Liver (tissue), 9 donors: ENCODE measurements around the gene GSE1. TPM values are rescaled to one million over a fixed set of nuclear protein-coding genes. Genes with fewer than 3 reads are reported as not detected.

ENCODE experiments used
- DNase-seq: peaks from one replicate; pipeline ENCODE4 v3.0.0-alpha.2; 2017; ENCODE audit warnings: low spot score
- H3K27ac ChIP-seq, 2 donors: one replicate each; pipeline ENCODE4 v1.7.0; 2013; ENCODE audit warnings: inconsistent platforms in 2 of 2, low read length in 2 of 2, control low read depth in 1 of 2, low read depth in 1 of 2, mild to moderate bottlenecking in 1 of 2
- H3K27me3 ChIP-seq, 4 donors: one replicate each; pipeline versions ENCODE4 v1.6.1 to v1.7.0; 2013; ENCODE audit warnings: low read length in 3 of 4, inconsistent platforms in 1 of 4, mild to moderate bottlenecking in 1 of 4, moderate library complexity in 1 of 4; ENCODE audit not compliant: control insufficient read depth in 4 of 4, insufficient read depth in 4 of 4
- H3K36me3 ChIP-seq, 4 donors: one replicate each; pipeline versions ENCODE4 v1.6.1 to v1.7.0; 2013; ENCODE audit warnings: low read length in 3 of 4, mild to moderate bottlenecking in 3 of 4, low read depth in 1 of 4, moderate library complexity in 1 of 4; ENCODE audit not compliant: control insufficient read depth in 4 of 4, insufficient read depth in 3 of 4
- H3K4me1 ChIP-seq, 4 donors: one replicate each; pipeline versions ENCODE4 v1.6.1 to v1.7.0; 2013; ENCODE audit warnings: low read length in 3 of 4, mild to moderate bottlenecking in 3 of 4, moderate library complexity in 1 of 4; ENCODE audit not compliant: control insufficient read depth in 4 of 4, insufficient read depth in 4 of 4
- H3K4me3 ChIP-seq, 3 donors: one replicate each; pipeline versions ENCODE4 v1.6.1 to v1.7.0; 2013; ENCODE audit warnings: low read length in 3 of 3, control low read depth in 1 of 3, low read depth in 1 of 3, mild to moderate bottlenecking in 1 of 3
- H3K9ac ChIP-seq, 2 donors: one replicate each; pipeline ENCODE4 v1.7.0; 2013; ENCODE audit warnings: low read length in 2 of 2, mild to moderate bottlenecking in 2 of 2, moderate library complexity in 2 of 2, control low read depth in 1 of 2, low read depth in 1 of 2
- H3K9me3 ChIP-seq, 4 donors: one replicate each; pipeline versions ENCODE4 v1.6.1 to v1.7.0; 2013; ENCODE audit warnings: low read length in 3 of 4; ENCODE audit not compliant: control insufficient read depth in 4 of 4
- ATF3 ChIP-seq: IDR thresholded peaks from 2 replicates; pipeline ENCODE4 v1.6.1; 2016; ENCODE audit warnings: antibody characterized with exemption
- EGR1 ChIP-seq, 2 donors: IDR thresholded peaks; 2 replicates each; pipeline ENCODE4 v1.6.1; 2016 to 2018; ENCODE audit warnings: antibody characterized with exemption in 2 of 2, low read depth in 2 of 2
- FOXA1 ChIP-seq: IDR thresholded peaks from 2 replicates; pipeline ENCODE4 v1.6.1; 2016; ENCODE audit warnings: antibody characterized with exemption
- FOXA2 ChIP-seq: IDR thresholded peaks from 2 replicates; pipeline ENCODE4 v1.6.1; 2016; ENCODE audit warnings: antibody characterized with exemption
- GABPA ChIP-seq, 2 donors: IDR thresholded peaks in 1 of 2; conservative IDR thresholded peaks in 1 of 2; 2 replicates each; pipeline ENCODE4 v1.6.1; 2016; ENCODE audit warnings: antibody characterized with exemption in 2 of 2, mild to moderate bottlenecking in 1 of 2, moderate library complexity in 1 of 2
- HNF4A ChIP-seq, 2 donors: conservative IDR thresholded peaks; 2 replicates each; pipeline ENCODE4 v1.6.1; 2016; ENCODE audit warnings: antibody characterized with exemption in 2 of 2, mild to moderate bottlenecking in 2 of 2
- HNF4G ChIP-seq: IDR thresholded peaks from 2 replicates; pipeline ENCODE4 v1.6.1; 2016; ENCODE audit warnings: antibody characterized with exemption
- JUND ChIP-seq, 2 donors: IDR thresholded peaks; 2 replicates each; pipeline ENCODE4 v1.6.1; 2016; ENCODE audit warnings: antibody characterized with exemption in 2 of 2
- MAX ChIP-seq: IDR thresholded peaks from 2 replicates; pipeline ENCODE4 v1.6.1; 2016; ENCODE audit warnings: antibody characterized with exemption
- NR2F2 ChIP-seq: IDR thresholded peaks from 2 replicates; pipeline ENCODE4 v1.6.1; 2016; ENCODE audit warnings: antibody characterized with exemption
- RAD21 ChIP-seq, 2 donors: IDR thresholded peaks; 2 replicates each; pipeline ENCODE4 v1.6.1; 2016; ENCODE audit warnings: antibody characterized with exemption in 2 of 2, mild to moderate bottlenecking in 2 of 2
- RXRA ChIP-seq, 2 donors: IDR thresholded peaks; 2 replicates each; pipeline ENCODE4 v1.6.1; 2017 to 2018; ENCODE audit warnings: antibody characterized with exemption in 2 of 2, mild to moderate bottlenecking in 1 of 2
- SP1 ChIP-seq: IDR thresholded peaks from 2 replicates; pipeline ENCODE4 v1.6.1; 2018; ENCODE audit warnings: antibody characterized with exemption, mild to moderate bottlenecking
- TAF1 ChIP-seq: conservative IDR thresholded peaks from 2 replicates; pipeline ENCODE4 v1.6.1; 2016; ENCODE audit warnings: antibody characterized with exemption, mild to moderate bottlenecking
- YY1 ChIP-seq: IDR thresholded peaks from 2 replicates; pipeline ENCODE4 v1.6.1; 2016; ENCODE audit warnings: antibody characterized with exemption, mild to moderate bottlenecking
- ZBTB33 ChIP-seq: IDR thresholded peaks from 2 replicates; pipeline ENCODE4 v1.6.1; 2016; ENCODE audit warnings: antibody characterized with exemption
- WGBS: extraction: QIAGEN DNeasy Blood & Tissue Kit; methylation state at CpG from one replicate; pipeline ENCODE4 v1.1.7; 2013; 5-methylcytosine and 5-hydroxymethylcytosine counted together
- polyA plus RNA-seq, 2 donors: library from polyadenylated mRNA; stranded (reverse) in 1 of 2; unstranded in 1 of 2; fragments of 200-250 nt in 1 of 2; fragments of >200 nt in 1 of 2; fragmentation: Nextera tagmentation in 1 of 2; extraction: Ambion mirVana in 1 of 2; gene quantifications; one replicate each; pipeline versions ENCODE4 v1.2.1 to v1.2.3, GENCODE V29; 2013 to 2015
- total RNA-seq, 2 donors: library from RNA; depleted of rRNA; stranded (reverse); fragments of >200 nt; gene quantifications; one replicate each; pipeline ENCODE4 v1.2.3, GENCODE V29; 2014
- TF ChIP-seq, protein P1 (sequence below): fragments of 150-350 bp; IDR thresholded peaks from 2 replicates; pipeline ENCODE4 v1.5.1; 2017; ENCODE audit warnings: improper control_type of control experiment, low read depth, low read length; ENCODE audit not compliant: missing input control
- TF ChIP-seq, protein P2 (sequence below): IDR thresholded peaks from 2 replicates; pipeline ENCODE4 v1.6.1; 2016; ENCODE audit warnings: antibody characterized with exemption, mild to moderate bottlenecking
- donor health status: healthy.
- donor health status: healthy.
- donor health status: healthy.
- donor health status: healthy.
- donor health status: healthy.

Gene GSE1
- total and polyA plus RNA-seq, 4 donors, result 9.9 to 37.7 (median 25.2) TPM

DNA sequence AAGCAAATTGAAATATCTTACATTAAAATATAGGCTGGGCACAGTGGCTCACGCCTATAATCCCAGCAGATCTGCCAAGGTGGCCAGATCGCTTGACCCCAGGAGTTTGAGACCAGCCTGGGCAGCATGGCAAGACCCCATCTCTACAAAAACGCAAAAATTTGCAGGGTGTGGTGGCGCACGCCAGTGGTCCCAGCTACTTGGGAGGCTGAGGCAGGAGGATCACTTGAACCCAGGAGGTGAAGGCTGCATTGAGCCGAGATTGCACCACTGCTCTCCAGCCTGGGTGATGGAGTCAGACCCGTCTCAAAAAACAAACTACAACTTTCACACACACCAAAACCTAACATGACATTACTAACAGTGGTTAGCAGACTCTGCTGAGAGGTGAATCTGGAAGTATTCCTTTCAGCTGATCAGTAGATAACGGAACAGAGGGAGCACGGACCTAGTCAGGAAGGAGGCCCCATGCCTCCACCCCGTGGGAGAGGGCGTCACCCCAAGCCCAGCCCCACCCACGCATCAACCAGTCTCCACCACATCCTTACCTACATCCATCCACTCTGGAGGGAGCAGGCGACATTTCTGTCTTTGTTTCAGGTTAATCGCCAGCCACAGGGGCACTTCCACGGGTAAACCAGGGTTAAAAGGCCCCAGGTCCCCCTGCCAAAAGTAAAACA, 73.9 kb downstream of the GSE1 start:
- Histone ChIP-seq H3K36me3 (no peaks in the 10 kb centered on the region), H3K4me3 (no peak overlapping the region), H3K9me3 (no peaks in the 10 kb centered on the region), H3K27ac (no peak overlapping the region), H3K9ac (no peak overlapping the region), H3K27me3 (no peaks in the 10 kb centered on the region), H3K4me1 (peaks cover 3 to 9% (median 5%) of the 10 kb centered on the region in 4 donors)
- 88% methylated on average over 15 of the region's 15 CpGs for WGBS
- TF ChIP-seq FOXA2, result no peak
- no peak for TF ChIP-seq ZBTB33
- TF ChIP-seq NR2F2, result no peak
- TF ChIP-seq, protein P1, sequence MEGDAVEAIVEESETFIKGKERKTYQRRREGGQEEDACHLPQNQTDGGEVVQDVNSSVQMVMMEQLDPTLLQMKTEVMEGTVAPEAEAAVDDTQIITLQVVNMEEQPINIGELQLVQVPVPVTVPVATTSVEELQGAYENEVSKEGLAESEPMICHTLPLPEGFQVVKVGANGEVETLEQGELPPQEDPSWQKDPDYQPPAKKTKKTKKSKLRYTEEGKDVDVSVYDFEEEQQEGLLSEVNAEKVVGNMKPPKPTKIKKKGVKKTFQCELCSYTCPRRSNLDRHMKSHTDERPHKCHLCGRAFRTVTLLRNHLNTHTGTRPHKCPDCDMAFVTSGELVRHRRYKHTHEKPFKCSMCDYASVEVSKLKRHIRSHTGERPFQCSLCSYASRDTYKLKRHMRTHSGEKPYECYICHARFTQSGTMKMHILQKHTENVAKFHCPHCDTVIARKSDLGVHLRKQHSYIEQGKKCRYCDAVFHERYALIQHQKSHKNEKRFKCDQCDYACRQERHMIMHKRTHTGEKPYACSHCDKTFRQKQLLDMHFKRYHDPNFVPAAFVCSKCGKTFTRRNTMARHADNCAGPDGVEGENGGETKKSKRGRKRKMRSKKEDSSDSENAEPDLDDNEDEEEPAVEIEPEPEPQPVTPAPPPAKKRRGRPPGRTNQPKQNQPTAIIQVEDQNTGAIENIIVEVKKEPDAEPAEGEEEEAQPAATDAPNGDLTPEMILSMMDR, result no peak
- TF ChIP-seq RAD21 (IDR thresholded peaks at IDR 0.05), result no peak
- TF ChIP-seq JUND (IDR thresholded peaks at IDR 0.05), result no peak
- no peak for TF ChIP-seq RXRA (IDR thresholded peaks at IDR 0.05)
- TF ChIP-seq TAF1, result no peak
- TF ChIP-seq FOXA1, result no peak
- no peak for TF ChIP-seq HNF4A (conservative IDR thresholded peaks at IDR 0.05)
- no peak for TF ChIP-seq MAX
- no peak for TF ChIP-seq HNF4G
- TF ChIP-seq ATF3, result no peak
- TF ChIP-seq EGR1 (IDR thresholded peaks at IDR 0.05; ENCODE audit: low read depth in 2 of 2), result no peak
- TF ChIP-seq GABPA (IDR thresholded peaks at IDR 0.05 in 1 of 2, conservative IDR thresholded peaks at IDR 0.05 in 1 of 2), result no peak
- TF ChIP-seq SP1, result no peak
- no peak for DNase-seq

- Histone ChIP-seq H3K4me1 (peaks cover 3 to 9% (median 5%) of the 10 kb centered on the region in 4 donors), H3K4me3 (no peak overlapping the region), H3K9ac (no peak overlapping the region), H3K9me3 (no peaks in the 10 kb centered on the region), H3K27me3 (no peaks in the 10 kb centered on the region), H3K27ac (no peak overlapping the region), H3K36me3 (no peaks in the 10 kb centered on the region)
- no peak for DNase-seq
- 79% methylated on average over 49 of the region's 49 CpGs for WGBS
- TF ChIP-seq EGR1 (IDR thresholded peaks at IDR 0.05; ENCODE audit: low read depth in 2 of 2) (no peak), ATF3 (no peak), RAD21 (IDR thresholded peaks at IDR 0.05) (no peak), YY1 (no peak), HNF4G (no peak), NR2F2 (no peak), FOXA1 (no peak), RXRA (IDR thresholded peaks at IDR 0.05) (no peak), HNF4A (conservative IDR thresholded peaks at IDR 0.05) (no peak)
- TF ChIP-seq, protein P2, sequence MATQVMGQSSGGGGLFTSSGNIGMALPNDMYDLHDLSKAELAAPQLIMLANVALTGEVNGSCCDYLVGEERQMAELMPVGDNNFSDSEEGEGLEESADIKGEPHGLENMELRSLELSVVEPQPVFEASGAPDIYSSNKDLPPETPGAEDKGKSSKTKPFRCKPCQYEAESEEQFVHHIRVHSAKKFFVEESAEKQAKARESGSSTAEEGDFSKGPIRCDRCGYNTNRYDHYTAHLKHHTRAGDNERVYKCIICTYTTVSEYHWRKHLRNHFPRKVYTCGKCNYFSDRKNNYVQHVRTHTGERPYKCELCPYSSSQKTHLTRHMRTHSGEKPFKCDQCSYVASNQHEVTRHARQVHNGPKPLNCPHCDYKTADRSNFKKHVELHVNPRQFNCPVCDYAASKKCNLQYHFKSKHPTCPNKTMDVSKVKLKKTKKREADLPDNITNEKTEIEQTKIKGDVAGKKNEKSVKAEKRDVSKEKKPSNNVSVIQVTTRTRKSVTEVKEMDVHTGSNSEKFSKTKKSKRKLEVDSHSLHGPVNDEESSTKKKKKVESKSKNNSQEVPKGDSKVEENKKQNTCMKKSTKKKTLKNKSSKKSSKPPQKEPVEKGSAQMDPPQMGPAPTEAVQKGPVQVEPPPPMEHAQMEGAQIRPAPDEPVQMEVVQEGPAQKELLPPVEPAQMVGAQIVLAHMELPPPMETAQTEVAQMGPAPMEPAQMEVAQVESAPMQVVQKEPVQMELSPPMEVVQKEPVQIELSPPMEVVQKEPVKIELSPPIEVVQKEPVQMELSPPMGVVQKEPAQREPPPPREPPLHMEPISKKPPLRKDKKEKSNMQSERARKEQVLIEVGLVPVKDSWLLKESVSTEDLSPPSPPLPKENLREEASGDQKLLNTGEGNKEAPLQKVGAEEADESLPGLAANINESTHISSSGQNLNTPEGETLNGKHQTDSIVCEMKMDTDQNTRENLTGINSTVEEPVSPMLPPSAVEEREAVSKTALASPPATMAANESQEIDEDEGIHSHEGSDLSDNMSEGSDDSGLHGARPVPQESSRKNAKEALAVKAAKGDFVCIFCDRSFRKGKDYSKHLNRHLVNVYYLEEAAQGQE, result no peak
- TF ChIP-seq, protein P1, result no peak
These were observed 74.7 kb downstream of the GSE1 start for GRCh38 chr16:85687651-85688471.
